HFFc6 (cell line): ENCODE results near the gene ARCN1. TPM values are rescaled to one million over a fixed set of nuclear protein-coding genes. Genes with fewer than 3 reads are reported as not detected.

Source experiments
- DNase-seq: peaks from one replicate; pipeline ENCODE4 v3.0.0-alpha.2; 2018
- H3K27ac Mint-ChIP-seq: 2 replicates; pipeline ENCODE4 v1.8.0; 2020; ENCODE audit warnings: mild to moderate bottlenecking, mixed read lengths
- H3K27me3 Mint-ChIP-seq: 2 replicates; pipeline ENCODE4 v1.8.0; 2021; ENCODE audit warnings: mild to moderate bottlenecking, moderate library complexity, mixed read lengths; ENCODE audit not compliant: insufficient read depth
- H3K36me3 Mint-ChIP-seq: 2 replicates; pipeline ENCODE4 v1.8.0; 2021; ENCODE audit warnings: low read depth, mixed read lengths
- H3K4me1 Mint-ChIP-seq: 2 replicates; pipeline ENCODE4 v1.8.0; 2020; ENCODE audit warnings: low read depth, mixed read lengths
- H3K4me3 Mint-ChIP-seq: 2 replicates; pipeline ENCODE4 v1.8.0; 2020; ENCODE audit warnings: mild to moderate bottlenecking, moderate library complexity, mixed read lengths
- H3K9me3 Mint-ChIP-seq: 2 replicates; pipeline ENCODE4 v1.8.0; 2020; ENCODE audit warnings: mild to moderate bottlenecking, mixed read lengths
- CTCF ChIP-seq: fragments of 200-600 bp; sonication (generic); IDR thresholded peaks from 2 replicates; pipeline ENCODE4 v1.5.0; 2021; ENCODE audit warnings: antibody characterized with exemption, mild to moderate bottlenecking
- total RNA-seq, 6 experiments: library from RNA; stranded (reverse); fragmentation: NEBNext Ultra II Directional; extraction: Animal tissue kit (Norgen Biotek cat#: 25700); gene quantifications; 2 replicates in 1 of 6; 3 replicates in 5 of 6; pipeline ENCODE4 v1.2.3, GENCODE V29; 2021

Gene ARCN1
- total RNA-seq, 6 experiments from 2014 or later = 271 to 331 (median 319) TPM

GRCh38 chr11:118628031-118628430, 55.8 kb downstream of the ARCN1 start:
- Mint-ChIP-seq H3K27me3 (peaks cover 8% of the 10 kb centered on the region), H3K4me1 (peaks cover 52% of the 10 kb centered on the region), H3K36me3 (peaks cover 38% of the 10 kb centered on the region), H3K27ac (no peak overlapping the region), H3K9me3 (no peaks in the 10 kb centered on the region), H3K4me3 (no peak overlapping the region)
- no peak for TF ChIP-seq CTCF
- DNase-seq = no peak

DNA sequence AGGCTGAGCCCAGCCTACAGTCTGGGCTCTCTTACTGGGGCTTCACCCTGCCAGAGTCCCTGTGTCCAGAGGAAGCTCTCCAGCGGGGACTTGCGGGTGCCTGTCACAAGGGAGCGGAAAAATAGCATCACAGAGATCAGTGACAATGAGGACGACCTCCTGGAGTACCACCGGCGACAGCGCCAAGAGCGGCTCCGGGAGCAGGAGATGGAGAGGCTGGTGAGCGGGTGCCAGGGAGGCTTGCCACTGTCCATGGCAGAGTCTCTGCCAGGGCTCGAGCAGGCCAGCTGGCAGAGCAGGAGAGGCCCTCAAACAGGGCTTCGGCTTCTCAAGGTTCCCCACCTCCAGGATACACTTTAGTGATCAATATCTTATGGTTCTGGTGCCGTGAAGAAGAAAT, 56.2 kb downstream of the ARCN1 start:
- TF ChIP-seq CTCF = no peak
- peaks cover 8% of the 10 kb centered on the region for H3K27me3 Mint-ChIP-seq
- H3K4me3 Mint-ChIP-seq = no peak overlapping the region
- H3K4me1 Mint-ChIP-seq = peaks cover 52% of the 10 kb centered on the region
- H3K9me3 Mint-ChIP-seq = no peaks in the 10 kb centered on the region
- H3K27ac Mint-ChIP-seq = no peak overlapping the region
- no peak for DNase-seq
- H3K36me3 Mint-ChIP-seq = peaks cover 41% of the 10 kb centered on the region

- TF ChIP-seq CTCF = no peak
- H3K9me3 Mint-ChIP-seq = no peaks in the 10 kb centered on the region
- H3K4me1 Mint-ChIP-seq = peaks cover 52% of the 10 kb centered on the region
- peaks cover 36% of the 10 kb centered on the region for H3K36me3 Mint-ChIP-seq
- no peak for DNase-seq
- peak overlapping the region; percentile 17; the same call in 1 of the 2 replicates for H3K27ac Mint-ChIP-seq
- no peak overlapping the region for H3K4me3 Mint-ChIP-seq
- H3K27me3 Mint-ChIP-seq = peaks cover 8% of the 10 kb centered on the region
Measured at GRCh38 chr11:118628861-118629549, 56.8 kb downstream of the ARCN1 start.

GRCh38 chr11:118629761-118630661, 57.8 kb downstream of the ARCN1 start:
- Mint-ChIP-seq H3K4me1 (peaks cover 56% of the 10 kb centered on the region), H3K27ac (peak overlapping the region; percentile 45), H3K27me3 (peaks cover 8% of the 10 kb centered on the region), H3K36me3 (peaks cover 36% of the 10 kb centered on the region), H3K4me3 (no peak overlapping the region), H3K9me3 (no peaks in the 10 kb centered on the region)
- DNase-seq = no peak
- no peak for TF ChIP-seq CTCF

GRCh38 chr11:118631142-118631909, 59.1 kb downstream of the ARCN1 start:
- Mint-ChIP-seq H3K27me3 (peaks cover 11% of the 10 kb centered on the region), H3K27ac (no peak overlapping the region; the same call in 1 of the 2 replicates), H3K4me1 (peaks cover 68% of the 10 kb centered on the region), H3K36me3 (peaks cover 43% of the 10 kb centered on the region), H3K4me3 (no peak overlapping the region), H3K9me3 (no peaks in the 10 kb centered on the region)
- no peak for DNase-seq
- no peak for TF ChIP-seq CTCF
